GM19463 (cell line): Measurements from ENCODE around the gene NME4.

ENCODE experiments used
- ATAC-seq: cut with Tn5 transposase; IDR thresholded peaks from one replicate; pipeline ENCODE4 v1.9.1; 2021; ENCODE audit warnings: mild to moderate bottlenecking, moderate library complexity; ENCODE audit not compliant: unreplicated experiment

NME4 gene

GRCh38 chr16:425082-425718, 28.2 kb downstream of the NME4 start, which contains the start of gene RAB11FIP3:
RAB11FIP3 (plus strand) TSS chr16:425649; CDS start chr16:426007, 358 bp downstream.
- ATAC-seq, result peak; percentile 86

- peak; percentile 35 for ATAC-seq
These were observed 28.7 kb downstream of the NME4 start for GRCh38 chr16:425740-426114.

- no peak for ATAC-seq
These were observed 29.3 kb downstream of the NME4 start for GRCh38 chr16:426115-426905.

DNA sequence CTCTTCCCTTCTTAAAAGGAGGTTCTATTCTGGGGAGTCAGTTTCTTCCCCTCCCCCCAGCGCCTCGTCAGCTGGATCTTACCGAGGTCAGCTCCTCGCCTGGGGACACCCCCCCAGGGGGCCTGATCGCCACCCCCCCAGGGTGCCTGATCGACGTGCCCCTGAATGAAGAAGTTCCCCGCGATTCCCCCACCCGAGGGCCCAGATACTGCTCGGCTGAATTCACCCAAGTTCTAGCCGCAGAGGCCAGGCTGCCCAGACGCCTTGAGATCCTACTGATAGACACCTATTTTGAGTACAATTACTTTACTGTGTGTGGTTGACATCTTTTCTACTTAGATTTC, 29.9 kb downstream of the NME4 start:
- ATAC-seq, result no peak

DNA sequence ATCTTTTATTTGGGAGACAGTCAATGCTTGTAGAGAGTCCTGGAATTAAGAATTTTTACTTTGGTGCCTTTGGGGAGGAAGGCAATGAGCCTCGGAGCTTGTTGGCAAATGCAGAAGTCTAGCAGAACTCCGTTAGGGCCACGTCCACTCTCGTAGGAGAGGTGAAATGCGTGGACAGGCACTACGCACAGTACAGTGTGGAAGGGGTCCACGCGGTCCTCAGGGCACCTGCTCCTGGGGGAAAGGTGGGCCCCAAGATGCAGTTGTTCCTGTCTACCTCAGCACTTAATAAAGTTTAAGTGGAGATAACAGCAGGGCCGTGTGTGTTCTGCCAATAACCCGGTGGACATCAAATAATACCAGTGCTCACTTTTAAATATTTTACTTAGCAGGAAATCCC, 30.3 kb downstream of the NME4 start:
- ATAC-seq, result no peak

- no peak for ATAC-seq
These were observed 33.9 kb downstream of the NME4 start for GRCh38 chr16:430904-431303.

DNA sequence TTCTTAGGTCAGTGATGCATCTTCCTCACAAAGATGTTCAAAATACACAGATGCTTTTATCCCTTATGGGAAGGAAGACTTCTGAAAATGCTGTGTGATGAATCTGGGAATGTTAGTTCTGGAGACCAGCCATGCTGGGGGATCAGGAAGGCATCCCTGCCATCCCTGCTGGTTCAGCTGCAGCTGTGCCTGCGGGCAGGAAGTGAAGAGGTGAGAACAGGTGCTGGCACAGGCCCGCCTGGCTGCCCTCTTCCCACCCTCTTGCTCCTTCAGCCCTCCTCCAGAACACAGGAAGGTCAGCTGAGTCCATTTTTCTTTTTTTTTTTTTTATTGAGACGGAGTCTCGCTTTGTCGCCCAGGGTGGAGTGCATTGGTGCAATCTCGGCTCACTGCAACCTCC, 43.6 kb downstream of the NME4 start:
- ATAC-seq, result no peak

- no peak for ATAC-seq
These were observed 44.4 kb downstream of the NME4 start for GRCh38 chr16:441447-441846.

DNA sequence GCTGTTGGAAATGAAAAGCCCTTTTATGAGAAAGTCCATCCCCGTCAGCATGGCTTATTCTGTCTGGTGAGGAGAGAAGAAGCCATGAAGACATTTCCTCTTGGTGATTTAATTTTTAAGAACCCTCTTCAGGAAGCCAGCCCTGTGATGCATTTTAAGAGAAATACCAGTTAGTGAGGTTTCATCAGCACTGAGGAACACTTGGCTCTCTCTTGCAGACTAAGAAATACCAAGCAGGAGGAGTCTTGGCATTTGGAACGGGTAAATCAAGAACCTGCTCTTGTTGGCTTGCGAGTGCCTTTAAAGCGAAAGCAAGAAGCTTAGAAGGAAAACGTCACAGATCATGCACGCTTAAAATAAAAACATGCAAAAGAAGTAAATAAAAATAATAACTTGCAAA, 46.0 kb downstream of the NME4 start:
- ATAC-seq, result no peak

GRCh38 chr16:444027-444426, 47.0 kb downstream of the NME4 start:
- ATAC-seq, result no peak

GRCh38 chr16:445566-445965, 48.6 kb downstream of the NME4 start:
- ATAC-seq, result no peak
